GM18508 (cell line): ENCODE results near the gene SEC63.
A peak's percentile ranks its signal among the peaks of the same experiment; 100 is the strongest.
"Not testable (repeated sequence)": the region's sequence is repeated elsewhere in the genome, so short reads cannot be mapped to it uniquely, and the experiment has no call there.

Source experiments
- ATAC-seq: cut with Tn5 transposase; IDR thresholded peaks from one replicate; pipeline ENCODE4 v1.9.1; 2021; ENCODE audit warnings: moderate number of reproducible peaks; ENCODE audit not compliant: insufficient read depth, unreplicated experiment

The SEC63 gene, protein sequence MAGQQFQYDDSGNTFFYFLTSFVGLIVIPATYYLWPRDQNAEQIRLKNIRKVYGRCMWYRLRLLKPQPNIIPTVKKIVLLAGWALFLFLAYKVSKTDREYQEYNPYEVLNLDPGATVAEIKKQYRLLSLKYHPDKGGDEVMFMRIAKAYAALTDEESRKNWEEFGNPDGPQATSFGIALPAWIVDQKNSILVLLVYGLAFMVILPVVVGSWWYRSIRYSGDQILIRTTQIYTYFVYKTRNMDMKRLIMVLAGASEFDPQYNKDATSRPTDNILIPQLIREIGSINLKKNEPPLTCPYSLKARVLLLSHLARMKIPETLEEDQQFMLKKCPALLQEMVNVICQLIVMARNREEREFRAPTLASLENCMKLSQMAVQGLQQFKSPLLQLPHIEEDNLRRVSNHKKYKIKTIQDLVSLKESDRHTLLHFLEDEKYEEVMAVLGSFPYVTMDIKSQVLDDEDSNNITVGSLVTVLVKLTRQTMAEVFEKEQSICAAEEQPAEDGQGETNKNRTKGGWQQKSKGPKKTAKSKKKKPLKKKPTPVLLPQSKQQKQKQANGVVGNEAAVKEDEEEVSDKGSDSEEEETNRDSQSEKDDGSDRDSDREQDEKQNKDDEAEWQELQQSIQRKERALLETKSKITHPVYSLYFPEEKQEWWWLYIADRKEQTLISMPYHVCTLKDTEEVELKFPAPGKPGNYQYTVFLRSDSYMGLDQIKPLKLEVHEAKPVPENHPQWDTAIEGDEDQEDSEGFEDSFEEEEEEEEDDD

DNA sequence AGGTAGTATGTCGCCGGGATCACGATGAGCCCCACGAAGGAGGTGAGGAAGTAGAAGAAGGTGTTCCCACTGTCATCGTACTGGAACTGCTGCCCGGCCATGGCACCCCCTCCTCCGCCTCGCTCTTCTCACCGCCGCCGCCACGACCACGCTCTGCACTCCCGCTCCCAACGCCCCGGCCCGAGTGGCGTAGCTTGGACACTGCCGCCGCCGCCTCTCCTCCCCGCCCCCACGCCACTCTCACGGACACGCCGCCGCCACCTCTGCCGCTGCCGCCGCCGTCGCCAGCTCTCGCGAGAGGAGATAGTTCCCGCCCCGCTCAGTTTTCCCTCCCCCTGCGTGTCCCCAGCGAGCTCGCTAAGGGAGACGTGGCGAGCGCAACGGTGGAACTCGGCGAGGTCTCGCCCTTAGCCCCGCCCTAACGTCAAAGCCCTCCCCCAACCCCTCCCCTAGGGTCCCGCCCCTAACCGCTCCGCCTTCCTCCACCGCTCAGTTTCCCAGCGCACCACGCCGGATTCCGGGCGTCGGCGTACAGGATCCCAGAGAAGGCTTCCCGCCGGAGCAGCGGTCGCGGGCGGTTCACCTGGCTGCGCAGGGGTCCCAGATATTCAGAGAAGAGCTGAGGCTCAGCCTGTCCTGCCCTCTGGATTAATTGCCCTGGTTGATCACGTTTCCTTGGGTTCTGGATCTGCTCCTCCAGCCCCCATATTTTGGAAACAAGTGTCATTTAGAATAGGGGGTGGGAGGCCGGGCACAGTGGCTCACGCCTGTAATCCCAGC, at the start of gene SEC63:
Gene SEC63 (minus strand): TSS at position 300 of the 780 bp plus-strand sequence. CDS start 199 bp downstream, at position 101.
- peak; percentile 61 for ATAC-seq

DNA sequence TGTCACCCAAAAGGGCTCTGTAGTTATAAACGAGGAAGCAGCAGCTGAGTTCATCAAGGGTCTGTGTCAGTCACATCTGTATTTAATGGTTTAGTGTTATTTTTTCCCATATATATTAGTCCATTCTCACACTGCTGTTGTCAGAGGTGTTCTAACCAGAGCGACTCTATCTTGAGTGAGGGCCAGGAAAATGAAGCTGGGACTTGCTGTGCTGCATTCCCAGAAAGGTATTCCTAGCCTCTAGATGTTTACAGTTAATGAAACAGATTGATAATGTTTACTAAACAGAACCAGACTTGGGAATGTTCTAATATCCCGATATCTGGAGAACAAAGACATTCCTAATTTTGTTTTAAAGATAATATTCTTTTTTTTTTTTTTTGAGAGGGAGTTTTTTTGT, 48.0 kb upstream of the SEC63 start:
- no peak for ATAC-seq

DNA sequence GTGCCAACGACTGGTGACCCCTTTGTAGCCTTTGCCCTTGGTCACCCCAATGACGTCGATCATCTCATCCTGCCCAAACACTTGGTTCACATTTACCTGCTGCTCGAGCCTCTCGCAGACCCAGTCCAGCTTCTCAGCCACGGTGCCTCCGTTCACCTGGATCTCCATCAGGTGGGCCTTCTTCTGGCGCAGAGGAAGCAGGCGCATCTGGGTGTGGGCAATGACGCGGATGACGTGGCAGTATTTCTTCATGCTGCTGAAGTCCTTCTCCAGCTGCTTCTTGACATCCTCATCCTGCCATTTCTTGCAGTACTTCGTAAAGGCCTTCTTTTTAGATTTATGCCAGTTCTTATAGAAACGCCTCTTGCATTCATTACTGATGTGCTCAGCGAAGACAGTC, 46.9 kb upstream of the SEC63 start:
- ATAC-seq: no peak

DNA sequence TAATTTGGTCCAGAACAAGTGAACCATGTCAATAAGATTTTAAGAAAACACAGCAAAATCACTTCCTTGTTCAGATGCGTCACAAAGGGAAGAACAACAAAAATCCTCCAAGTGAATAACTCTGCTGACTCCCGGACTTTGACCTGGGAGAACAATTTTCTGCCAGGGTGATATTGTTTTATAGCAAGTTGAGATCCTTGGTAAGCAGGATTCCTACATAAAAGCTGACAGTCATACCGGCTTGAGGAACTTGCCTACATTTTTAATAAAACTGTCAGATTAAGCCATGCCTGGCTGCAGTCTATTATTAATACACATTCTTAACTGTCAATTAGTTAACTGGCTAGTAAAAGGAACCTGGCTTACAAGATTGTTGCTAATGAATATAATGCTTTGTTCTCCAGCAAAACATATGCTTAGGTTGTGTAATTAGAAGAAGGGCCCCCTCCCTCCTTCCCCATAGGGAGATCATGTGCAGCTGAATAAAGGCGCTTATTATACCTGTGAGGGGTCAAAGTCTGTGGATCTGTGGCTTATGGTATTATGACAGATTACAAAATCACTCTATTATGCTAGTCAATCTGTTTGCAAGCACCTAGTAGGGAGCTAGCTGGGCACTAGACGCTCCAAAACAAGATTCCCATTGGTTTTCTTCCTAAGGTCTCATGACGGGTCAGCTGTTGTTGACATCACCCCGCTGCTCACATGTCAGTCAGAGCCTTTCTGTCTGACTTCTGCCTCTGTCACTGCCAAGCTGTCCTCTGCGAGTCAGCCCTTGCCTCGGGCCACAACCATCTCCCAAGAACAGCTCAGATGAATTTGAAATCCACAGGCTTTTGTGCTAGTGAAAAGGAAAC, 44.6 kb upstream of the SEC63 start:
- no peak for ATAC-seq

DNA sequence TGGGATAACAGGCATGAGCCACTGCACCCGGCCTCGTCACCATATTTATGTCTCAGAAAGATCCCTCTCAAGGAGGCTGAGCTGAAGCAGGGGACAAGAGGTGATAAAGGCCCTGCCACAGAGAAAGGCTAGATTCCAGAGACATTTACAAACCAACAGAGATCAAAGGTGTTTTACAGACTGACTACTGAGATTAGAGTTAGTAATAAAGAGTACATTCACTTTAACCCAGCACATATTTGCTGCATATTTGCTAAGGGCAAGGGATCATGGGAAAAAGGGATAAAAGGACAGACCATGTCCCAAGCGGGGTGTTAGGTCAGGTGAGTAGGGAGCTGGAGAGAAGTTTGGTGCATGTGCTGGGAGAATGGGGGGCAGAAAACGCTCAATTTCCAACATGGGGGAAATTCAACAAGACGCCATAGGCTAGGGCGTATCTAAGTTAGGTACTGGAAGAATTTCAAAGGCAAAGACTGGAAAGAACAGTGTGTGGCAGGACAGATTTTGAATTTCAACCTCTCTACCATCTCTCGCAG, 43.8 kb upstream of the SEC63 start:
- ATAC-seq: no peak

DNA sequence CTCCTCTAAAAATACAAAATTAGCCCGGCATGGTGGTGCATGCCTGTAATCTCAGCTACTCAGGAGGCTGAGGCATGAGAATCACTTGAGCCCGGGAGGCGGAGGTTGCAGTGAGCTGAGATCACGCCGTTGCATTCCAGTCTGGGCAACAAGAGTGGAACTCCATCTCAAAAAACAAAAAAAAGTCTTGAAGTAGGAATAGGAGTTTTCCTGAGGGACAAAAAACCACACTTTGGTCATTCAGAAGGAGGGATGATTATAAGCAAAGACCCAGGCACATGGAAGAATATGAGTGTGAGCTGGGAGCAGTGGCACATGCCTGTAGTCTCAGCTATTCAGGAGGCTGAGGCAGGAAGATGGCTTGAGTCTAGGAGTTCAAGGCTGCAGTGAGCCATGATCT, 42.3 kb upstream of the SEC63 start:
- not testable (repeated sequence) for ATAC-seq

DNA sequence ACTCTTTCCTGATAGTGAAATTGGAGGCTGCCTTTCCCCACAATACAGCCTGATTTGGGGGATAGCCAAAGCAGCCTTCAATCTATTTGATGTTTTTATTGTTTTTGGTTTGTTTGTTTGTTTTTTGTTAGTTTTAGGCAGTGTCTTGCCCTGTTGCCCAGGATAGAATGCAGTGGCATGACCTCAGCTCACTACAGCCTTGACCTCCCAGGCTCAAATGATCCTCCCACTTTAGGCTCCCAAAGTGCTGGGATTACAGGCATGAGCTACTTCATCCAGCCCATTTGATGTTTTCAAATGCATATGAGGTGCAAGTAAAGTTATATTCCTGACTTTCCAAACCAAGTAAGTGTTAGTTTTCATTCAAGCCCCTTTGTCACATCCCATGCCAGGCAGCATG, 41.3 kb upstream of the SEC63 start:
- no peak for ATAC-seq

DNA sequence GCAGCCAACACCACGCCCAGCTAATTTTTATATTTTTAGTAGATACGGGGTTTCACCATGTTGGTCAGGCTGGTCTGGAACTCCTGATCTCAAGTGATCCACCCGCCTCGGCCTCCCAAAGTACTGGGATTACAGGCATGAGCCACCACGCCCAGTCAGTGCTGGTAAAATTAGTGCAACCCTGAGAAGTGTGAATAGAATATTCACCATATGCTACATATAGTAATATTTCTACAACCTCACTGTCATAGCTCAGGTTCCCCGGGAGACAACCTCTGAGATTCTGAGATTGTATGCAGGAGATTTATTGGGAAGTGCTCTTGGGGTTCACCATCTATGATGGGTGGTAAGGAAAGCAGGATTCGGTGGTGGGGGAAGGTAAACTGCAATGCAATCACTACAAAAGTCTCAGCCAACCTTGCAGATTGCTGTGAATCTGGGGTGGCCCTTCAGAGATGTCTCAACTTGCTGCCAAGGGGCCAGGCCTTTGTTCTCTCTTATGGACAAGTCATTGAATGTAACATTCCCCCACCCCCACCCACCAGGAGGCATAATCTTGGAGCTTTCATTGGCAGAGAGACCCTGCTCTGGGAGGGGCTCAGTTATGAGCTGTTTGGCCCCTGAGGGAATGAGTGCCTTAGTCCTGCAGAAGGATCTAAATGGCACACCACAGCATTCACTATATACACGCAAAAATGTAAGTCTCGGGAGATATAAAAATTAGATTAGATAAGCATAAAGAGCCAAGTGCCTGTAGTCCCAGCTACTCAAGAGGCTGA, 34.0 kb upstream of the SEC63 start:
- ATAC-seq: no peak

DNA sequence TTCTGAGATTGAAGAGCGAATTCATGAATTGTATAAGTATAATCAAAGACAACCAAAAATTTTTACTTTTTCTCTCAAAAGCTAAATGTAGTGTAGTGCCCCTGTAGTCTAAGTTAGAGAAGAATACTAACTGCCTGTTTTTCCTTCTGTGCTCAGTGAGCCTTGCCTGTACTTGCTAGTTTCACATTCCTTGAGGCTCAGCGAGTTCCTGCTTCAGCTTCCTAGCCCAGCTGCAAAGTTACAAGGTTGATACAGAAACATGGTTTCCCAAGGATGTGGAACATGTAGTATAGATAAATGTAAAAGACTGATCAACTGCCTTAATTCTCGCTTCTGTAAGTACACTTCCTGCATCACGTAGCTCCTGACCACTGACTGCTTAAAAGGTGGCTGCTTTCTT, 33.1 kb upstream of the SEC63 start:
- no peak for ATAC-seq

DNA sequence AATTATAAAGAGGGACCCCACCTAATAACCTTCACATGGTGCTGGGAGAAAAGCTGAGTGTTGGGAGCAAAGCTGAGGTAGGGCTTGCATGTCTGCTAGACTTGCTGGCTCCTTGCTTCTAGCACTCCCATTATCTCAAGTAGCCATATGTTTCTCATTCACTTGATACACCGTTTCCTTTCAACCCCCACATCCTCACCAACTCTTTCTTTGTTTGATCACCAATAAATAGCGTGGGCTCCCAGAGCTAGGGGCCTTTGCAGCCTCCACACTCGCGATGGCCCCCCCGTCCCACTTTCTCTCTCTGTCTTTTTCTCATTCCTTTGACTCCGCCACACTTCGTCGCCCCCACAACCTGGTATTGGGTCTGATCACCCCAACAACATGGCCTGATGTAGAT, 32.6 kb upstream of the SEC63 start:
- ATAC-seq: not testable (repeated sequence)

DNA sequence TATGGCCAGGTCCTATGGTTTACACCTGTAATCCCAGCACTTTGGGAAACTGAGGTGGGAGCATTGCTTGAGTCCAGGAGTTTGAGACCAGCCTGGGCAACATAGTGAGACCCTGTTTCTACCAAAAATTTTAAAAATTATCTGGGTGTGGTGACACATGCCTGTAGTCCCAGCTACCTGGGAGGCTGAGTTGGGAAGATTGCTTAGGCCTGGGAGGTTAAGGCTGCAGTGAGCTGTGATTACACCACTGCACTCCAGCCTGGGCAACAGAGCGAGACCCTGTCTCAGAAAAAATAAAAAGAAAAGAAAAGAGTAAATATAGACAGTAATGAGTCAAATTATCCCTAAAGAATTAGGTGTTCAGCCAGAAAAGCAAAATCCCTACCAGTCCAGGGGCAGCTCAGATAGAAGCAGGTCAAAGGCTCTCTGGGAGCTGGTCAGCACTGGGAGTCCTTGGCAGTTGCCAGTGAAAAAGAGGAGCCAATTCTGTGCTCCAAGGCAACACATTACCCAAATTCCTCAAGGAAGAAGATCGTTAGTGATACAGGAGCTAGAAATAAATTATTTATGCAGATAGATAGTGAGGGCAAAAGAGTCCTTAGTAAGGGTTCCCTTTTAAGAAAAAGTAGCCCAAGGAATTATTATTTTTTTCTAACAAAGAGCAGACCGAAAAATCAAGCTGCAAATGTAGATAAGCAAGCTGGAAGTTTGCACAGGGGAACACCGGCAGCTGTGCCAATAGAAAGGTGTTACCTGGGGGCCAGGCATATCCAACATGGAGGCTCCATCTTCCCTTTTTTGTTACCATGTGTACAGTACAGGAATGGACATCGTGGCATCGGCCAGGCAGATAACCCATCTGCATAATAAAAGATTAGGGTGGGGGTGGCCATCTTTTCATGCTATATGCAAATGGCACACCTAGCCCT, 31.4 kb upstream of the SEC63 start:
- no peak for ATAC-seq

DNA sequence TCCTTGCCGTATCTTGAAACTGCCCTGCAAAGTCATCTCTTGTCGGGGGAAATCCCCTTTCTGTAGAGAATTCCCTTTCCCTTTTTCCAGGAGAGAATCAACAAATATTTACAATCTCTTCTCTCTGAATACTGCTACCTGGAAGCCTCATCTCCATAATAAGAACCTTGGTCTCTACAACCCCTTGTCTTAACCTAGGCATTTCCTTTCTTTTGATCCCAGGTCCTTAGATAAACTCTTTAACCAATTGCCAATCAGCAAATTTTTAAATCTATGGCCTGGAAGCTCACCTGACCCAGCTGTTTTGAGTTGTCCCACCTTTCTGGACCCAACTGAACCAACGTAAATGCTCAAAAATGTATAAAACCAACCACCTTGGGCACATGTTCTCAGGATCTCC, 30.6 kb upstream of the SEC63 start:
- no peak for ATAC-seq

DNA sequence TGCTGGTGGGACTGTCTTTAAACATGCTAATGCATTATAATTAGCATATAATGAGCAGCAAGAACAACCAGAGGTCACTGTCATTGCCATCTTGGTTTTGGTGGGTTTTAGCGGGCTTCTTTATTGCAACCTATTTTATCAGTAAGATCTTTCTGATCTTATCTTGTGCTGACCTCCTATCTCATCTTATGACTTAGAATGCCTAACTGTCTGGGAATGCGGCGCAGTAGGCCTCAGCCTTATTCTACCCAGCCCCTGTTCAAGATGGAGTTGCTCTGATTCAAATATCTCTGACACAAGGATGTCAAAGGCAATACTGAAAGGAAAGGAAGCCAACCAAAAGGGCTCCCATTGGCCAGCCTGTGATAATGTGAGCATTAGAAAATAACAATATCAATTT, 29.8 kb upstream of the SEC63 start:
- no peak for ATAC-seq

DNA sequence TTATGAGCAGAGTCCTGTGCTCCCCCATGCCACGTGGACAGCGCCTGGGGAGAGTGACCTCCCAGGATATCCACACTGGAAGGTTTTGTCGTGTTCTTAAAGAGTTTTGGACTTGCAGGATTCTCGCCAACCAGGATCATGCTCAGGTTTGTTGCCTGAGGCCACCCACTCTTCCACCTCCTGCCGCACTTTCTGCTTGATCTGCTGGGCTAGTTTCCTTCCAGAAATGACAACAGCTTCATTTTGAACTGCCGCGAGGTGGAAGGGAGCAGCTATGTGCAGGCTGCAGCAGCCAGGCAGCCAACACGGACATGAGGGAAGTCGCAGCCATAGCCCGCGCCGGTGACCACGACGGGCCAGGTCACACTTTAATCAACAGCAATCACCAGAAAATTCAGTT, 27.7 kb upstream of the SEC63 start:
- ATAC-seq: no peak

DNA sequence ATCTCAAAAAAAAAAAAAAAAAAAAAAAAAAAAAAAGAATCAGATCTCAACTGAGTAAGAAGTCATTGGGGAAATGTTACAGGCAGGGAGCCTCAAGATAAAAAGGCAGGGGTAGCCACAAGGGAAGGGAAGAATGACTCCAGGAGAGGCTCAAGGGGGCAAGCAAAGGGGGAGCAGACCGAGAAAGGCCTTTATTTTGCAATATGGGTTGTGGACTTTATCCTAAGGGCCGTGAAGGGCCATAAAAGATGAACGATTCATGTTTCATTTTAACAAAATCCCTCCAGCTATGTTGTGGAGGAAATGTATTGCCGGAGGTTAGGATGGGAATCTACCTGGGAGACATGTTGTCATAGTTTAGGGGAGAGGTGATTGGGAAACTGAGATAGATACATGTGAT, 25.8 kb upstream of the SEC63 start:
- ATAC-seq: no peak

DNA sequence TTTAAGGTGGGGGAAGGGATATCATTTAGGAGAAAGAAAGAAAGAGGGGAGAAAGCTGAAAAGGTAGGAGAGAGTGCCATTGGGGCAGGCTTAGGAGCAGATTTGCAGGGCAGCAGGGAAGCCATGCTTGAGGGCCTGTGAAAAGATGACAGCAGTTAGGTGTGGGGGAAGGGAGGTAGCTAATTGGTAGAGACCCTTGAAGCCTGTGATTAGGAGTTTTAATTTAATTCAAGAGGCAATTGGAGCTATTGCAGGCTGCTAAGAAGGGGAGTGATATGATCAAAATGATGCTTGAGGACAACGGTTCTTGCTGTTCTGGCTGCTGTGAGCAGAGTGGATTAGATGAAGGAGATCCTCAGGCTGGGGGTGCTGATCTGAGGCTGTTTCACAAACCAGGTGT, 24.5 kb upstream of the SEC63 start:
- ATAC-seq: no peak

DNA sequence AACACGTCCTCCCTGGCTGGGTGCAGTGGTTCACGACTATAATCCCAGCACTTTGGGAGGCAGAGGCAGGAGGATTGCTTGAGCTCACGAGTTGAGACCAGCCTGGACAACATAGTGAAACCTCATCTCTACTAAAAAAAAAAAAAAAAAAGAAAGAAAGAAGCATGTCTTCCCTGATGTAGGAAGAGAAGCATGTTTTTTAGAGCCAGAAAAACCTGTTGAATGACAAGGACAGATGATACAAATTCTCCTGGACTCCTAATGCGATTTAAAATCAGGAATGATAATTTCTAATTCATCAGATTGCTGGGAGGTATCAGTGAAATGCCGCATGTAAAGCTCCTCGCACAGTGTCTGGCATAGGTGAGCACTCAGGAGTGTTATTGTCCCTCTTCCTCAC, 23.7 kb upstream of the SEC63 start:
- no peak for ATAC-seq

DNA sequence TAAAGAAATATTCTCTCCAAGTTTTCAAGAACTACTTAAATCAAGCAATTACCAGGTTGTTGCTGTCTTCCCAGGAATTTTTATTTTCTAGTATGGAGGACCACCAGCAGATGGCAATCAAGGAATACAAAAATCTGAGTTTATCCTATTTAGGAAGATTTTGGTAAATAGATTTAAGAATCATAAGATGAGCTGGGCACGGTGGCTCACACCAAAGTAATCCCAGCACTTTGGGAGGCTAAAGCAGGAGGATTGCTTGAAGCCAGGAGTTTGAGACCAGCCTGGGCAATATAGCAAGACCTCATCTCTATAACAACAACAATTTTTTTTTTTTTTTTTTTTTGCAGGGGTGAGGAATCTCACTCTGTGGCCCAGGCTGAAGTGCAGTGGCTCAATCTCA, 19.3 kb upstream of the SEC63 start:
- ATAC-seq: no peak
